SIG-M5 treated with dmso at 0.1 percent for 504 hours (cell line): Measurements from ENCODE around the gene SCN4A.

Experiments used
- DNase-seq: peaks from one replicate; lab custom pipeline; 2025; ENCODE audit not compliant: unreplicated experiment; lab: John Stamatoyannopoulos, UW

SCN4A gene

GRCh38 chr17:63960006-63960405, 12.7 kb downstream of the SCN4A start:
- DNase-seq, result no peak

- DNase-seq, result no peak
These were observed 16.3 kb downstream of the SCN4A start for GRCh38 chr17:63956296-63956920.

GRCh38 chr17:63955791-63956190, 16.9 kb downstream of the SCN4A start:
- no peak for DNase-seq

GRCh38 chr17:63955232-63955631, 17.5 kb downstream of the SCN4A start:
- DNase-seq, result no peak

GRCh38 chr17:63954402-63955063, 18.2 kb downstream of the SCN4A start:
- no peak for DNase-seq

- DNase-seq, result peak; percentile 26
These were observed 21.5 kb downstream of the SCN4A start for GRCh38 chr17:63950940-63951907.

GRCh38 chr17:63949576-63950250, 23.0 kb downstream of the SCN4A start:
- DNase-seq, result no peak

GRCh38 chr17:63948521-63948920, 24.2 kb downstream of the SCN4A start:
- DNase-seq, result no peak

GRCh38 chr17:63947711-63948330, 24.9 kb downstream of the SCN4A start:
- no peak for DNase-seq

GRCh38 chr17:63946440-63947363, 26.0 kb downstream of the SCN4A start:
- DNase-seq, result peak; percentile 52

GRCh38 chr17:63945784-63946439, 26.8 kb downstream of the SCN4A start:
- DNase-seq, result no peak

- DNase-seq, result no peak
These were observed 27.8 kb downstream of the SCN4A start for GRCh38 chr17:63944736-63945499.

- no peak for DNase-seq
These were observed 29.0 kb downstream of the SCN4A start for GRCh38 chr17:63943745-63944144.

- DNase-seq, result no peak
These were observed 30.3 kb downstream of the SCN4A start for GRCh38 chr17:63942309-63942985.

GRCh38 chr17:63941751-63942150, 31.0 kb downstream of the SCN4A start:
- DNase-seq, result no peak

- DNase-seq, result no peak
These were observed 31.6 kb downstream of the SCN4A start for GRCh38 chr17:63941162-63941561.

GRCh38 chr17:63940584-63940983, 32.1 kb downstream of the SCN4A start:
- no peak for DNase-seq

- DNase-seq, result no peak
These were observed 32.8 kb downstream of the SCN4A start for GRCh38 chr17:63939884-63940283.
